Upper lobe of right lung (tissue), 1 donor: ENCODE data around the gene HNRNPC. TPM values are rescaled to one million over a fixed set of nuclear protein-coding genes. Genes with fewer than 3 reads are reported as not detected.

Experiments
- ATAC-seq: fragments of 200-7000 bp; cut with Tn5 transposase; one replicate; pipeline ENCODE4 v1.9.1; 2020; ENCODE audit warnings: mild to moderate bottlenecking, moderate library complexity
- DNase-seq: peaks from one replicate; pipeline ENCODE4 v3.0.0-alpha.2; 2020
- H3K27ac ChIP-seq: fragments of 200-600 bp; one replicate; pipeline ENCODE4 v1.8.0; 2022
- H3K27me3 ChIP-seq: fragments of 200-600 bp; one replicate; pipeline ENCODE4 v1.8.0; 2022; ENCODE audit warnings: mild to moderate bottlenecking
- H3K36me3 ChIP-seq: fragments of 200-600 bp; one replicate; pipeline ENCODE4 v1.8.0; 2022
- H3K4me1 ChIP-seq: fragments of 200-600 bp; one replicate; pipeline ENCODE4 v1.8.0; 2022
- H3K4me3 ChIP-seq: fragments of 200-600 bp; one replicate; pipeline ENCODE4 v1.8.0; 2022; ENCODE audit warnings: mild to moderate bottlenecking
- H3K9me3 ChIP-seq: fragments of 200-600 bp; one replicate; pipeline ENCODE4 v1.8.0; 2022
- intact Hi-C: fragments of 100-400 bp; cut with DNase I; formaldehyde crosslinking; loops from one replicate; pipeline ENCODE4 v1.11.0; 2022
- total RNA-seq: library from RNA; stranded (reverse); fragmentation: NEBNext Ultra II Directional; extraction: Animal tissue kit (Norgen Biotek cat#: 25700); gene quantifications from one replicate; pipeline ENCODE4 v1.2.1, GENCODE V29; 2021
- TF ChIP-seq, protein P1 (sequence below): fragments of 200-600 bp; IDR thresholded peaks from one replicate; pipeline ENCODE4 v1.8.0; 2022; ENCODE audit warnings: antibody characterized with exemption
- donor health status: DM: no; HTN: yes; CAD: no; lungs with severe emphysema.

The HNRNPC gene
- total RNA-seq, 1 donor from 2014 or later, result 368 TPM

DNA sequence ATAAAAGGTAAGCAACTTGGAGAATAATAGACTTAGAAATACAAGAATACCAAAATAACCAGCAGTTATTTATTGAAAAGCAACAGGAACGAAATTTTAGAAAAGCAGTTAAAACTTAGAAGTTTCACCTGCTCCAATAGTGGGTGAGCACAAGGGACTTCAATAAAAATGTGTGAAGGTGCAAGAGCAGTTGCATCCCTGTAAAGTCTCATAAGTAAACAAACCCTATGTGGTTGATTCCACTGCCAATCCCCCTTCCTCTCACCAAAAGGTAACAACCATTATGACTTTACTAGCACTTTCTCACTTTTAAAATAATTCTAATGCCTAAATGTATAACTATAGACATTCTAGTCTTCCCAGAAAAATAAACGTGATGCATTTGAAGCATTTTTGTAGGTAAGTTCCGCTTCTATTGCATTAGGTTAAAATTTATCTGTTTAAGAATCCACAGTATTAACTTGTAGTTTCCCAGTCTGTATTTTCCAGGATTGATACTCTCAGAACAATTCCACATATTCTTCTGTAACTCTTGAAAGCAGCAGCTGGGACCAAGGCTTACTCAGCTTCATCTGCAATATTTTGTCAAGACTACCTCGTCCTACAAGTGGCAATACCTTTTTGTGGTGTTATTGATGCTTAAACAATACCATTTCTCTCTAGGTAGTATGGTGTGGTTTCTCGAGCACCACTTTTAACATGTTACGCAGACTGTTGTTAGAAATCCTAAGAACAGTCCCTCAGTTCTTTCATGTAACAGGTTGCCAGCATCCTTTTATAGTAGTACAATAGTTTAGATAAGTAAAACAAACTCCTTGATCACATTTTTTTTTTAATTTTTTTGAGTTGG lies 32.1 kb downstream of the HNRNPC start:
- DNase-seq, result no peak
- intact Hi-C loops, result no loop called here
- Histone ChIP-seq H3K27me3 (no peaks in the 10 kb centered on the region), H3K4me3 (no peak overlapping the region), H3K27ac (no peak overlapping the region), H3K36me3 (peaks cover 70% of the 10 kb centered on the region), H3K4me1 (peaks cover 80% of the 10 kb centered on the region), H3K9me3 (no peaks in the 10 kb centered on the region)
- TF ChIP-seq, protein P1, sequence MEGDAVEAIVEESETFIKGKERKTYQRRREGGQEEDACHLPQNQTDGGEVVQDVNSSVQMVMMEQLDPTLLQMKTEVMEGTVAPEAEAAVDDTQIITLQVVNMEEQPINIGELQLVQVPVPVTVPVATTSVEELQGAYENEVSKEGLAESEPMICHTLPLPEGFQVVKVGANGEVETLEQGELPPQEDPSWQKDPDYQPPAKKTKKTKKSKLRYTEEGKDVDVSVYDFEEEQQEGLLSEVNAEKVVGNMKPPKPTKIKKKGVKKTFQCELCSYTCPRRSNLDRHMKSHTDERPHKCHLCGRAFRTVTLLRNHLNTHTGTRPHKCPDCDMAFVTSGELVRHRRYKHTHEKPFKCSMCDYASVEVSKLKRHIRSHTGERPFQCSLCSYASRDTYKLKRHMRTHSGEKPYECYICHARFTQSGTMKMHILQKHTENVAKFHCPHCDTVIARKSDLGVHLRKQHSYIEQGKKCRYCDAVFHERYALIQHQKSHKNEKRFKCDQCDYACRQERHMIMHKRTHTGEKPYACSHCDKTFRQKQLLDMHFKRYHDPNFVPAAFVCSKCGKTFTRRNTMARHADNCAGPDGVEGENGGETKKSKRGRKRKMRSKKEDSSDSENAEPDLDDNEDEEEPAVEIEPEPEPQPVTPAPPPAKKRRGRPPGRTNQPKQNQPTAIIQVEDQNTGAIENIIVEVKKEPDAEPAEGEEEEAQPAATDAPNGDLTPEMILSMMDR, result no peak
- peak; percentile 78 for ATAC-seq

DNA sequence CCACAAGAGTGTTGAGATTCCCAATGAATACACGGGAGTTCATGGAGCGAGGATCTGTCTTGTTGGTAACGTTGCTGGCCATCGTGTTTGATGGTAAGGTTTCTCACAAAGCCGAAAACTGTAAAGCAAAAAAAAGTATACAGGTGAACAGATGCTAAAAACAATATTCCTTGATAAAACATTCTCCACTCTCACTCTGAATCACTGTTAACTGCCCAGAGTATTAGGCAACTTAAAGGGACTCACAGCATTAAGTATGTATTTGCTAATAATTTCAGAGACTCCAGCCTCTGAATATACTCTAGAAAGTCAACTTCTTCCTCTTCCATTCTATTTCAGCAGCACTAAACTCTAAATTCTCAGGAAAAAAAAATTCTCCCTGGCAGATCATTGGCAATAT lies 35.1 kb downstream of the HNRNPC start:
- intact Hi-C loops, result no loop called here

DNA sequence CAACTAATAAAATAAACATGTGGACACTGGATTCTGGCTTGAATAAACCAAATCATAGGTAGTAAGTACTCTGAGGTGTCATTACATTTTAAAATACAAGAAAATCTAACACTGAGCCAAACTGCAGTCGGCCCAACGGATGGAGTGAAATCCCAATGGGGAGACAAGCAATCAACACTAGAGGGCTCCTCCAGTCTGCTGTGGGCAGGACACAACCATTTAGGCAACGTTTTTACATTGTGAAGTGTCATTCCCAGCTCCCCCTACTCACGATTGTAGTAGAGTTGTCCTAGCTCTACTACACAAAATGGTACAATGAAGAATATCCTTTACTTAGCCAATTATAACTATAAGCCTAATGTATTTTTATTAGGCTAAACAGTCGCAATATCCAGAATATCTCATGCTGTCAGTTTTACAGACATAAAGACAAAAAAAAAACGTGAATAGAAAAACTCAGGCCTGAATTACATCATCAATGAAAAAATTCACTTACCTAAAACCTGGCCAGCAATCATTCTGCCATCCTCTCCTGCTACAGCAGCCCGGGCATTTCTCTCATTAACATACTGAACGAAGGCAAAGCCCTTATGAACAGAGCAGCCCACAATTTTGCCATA lies 35.7 kb downstream of the HNRNPC start:
- H3K27me3 ChIP-seq, result no peaks in the 10 kb centered on the region
- H3K9me3 ChIP-seq, result no peaks in the 10 kb centered on the region
- DNase-seq, result no peak
- H3K4me1 ChIP-seq, result peaks cover 72% of the 10 kb centered on the region
- TF ChIP-seq, protein P1, result peak; percentile 21
- intact Hi-C loops, result no loop called here
- H3K4me3 ChIP-seq, result no peak overlapping the region
- H3K27ac ChIP-seq, result no peak overlapping the region
- H3K36me3 ChIP-seq, result peaks cover 92% of the 10 kb centered on the region
- peak; percentile 36 for ATAC-seq

More for the DNA sequence above, 35.1 kb downstream of the HNRNPC start:
- DNase-seq (no peak), ATAC-seq (no peak)
- Histone ChIP-seq H3K9me3 (no peaks in the 10 kb centered on the region), H3K36me3 (peaks cover 92% of the 10 kb centered on the region), H3K27ac (no peak overlapping the region), H3K4me1 (peaks cover 72% of the 10 kb centered on the region), H3K4me3 (no peak overlapping the region), H3K27me3 (no peaks in the 10 kb centered on the region)
- TF ChIP-seq, protein P1, result no peak

DNA sequence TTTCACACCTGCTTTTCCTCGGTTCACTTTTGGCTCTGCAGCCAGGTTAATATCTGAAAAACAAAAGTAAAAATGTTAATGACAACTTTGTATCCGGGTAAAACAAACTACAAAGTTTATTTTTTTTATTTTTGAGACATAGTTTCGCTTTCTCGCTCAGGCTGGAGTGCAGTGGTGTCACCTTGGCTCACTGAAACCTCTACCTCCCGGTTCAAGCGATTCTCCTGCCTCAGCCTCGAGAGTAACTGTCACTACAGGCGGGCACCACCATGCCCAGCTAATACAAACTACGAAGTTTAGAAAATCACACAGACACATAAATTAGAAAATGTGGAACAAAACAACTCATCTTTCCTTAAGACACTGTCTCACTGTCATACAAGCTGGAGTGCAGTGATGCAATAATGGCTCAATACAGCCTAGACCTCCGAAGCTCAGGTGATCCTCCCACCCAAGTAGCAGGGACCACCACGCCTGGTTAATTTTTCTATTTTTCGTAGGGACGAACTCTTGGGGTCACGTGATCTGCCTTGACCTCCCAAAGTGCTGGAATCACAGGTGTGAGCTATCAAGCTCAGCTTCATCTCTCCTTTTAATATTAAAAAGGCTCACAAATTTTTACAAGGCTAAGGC lies 38.1 kb downstream of the HNRNPC start:
- Histone ChIP-seq H3K36me3 (peaks cover 93% of the 10 kb centered on the region), H3K27ac (no peak overlapping the region), H3K27me3 (no peaks in the 10 kb centered on the region), H3K4me1 (peaks cover 54% of the 10 kb centered on the region), H3K9me3 (no peaks in the 10 kb centered on the region), H3K4me3 (no peak overlapping the region)
- TF ChIP-seq, protein P1, result no peak
- no peak for DNase-seq
- no peak for ATAC-seq
- intact Hi-C loops, result no loop called here

DNA sequence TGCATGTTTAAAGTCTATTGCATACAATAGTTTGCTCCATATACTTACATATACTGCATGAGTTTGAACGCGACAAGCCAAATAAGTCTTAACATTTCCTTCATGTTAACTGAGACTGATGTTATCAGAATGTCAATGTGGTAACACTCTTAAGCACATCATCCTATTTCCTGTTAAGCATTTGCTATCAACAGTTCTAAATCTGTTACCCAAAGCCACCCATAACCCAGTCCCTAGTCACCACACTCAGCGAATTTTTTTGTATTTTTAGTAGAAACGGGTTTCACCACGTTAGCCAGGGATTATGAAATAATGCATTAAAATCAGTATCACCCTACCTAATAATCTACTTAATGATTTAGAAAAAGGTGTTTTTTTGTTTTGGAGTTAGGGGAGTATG lies 39.4 kb downstream of the HNRNPC start:
- DNase-seq (no peak), ATAC-seq (no peak)
- peaks cover 41% of the 10 kb centered on the region for H3K4me1 ChIP-seq
- no peaks in the 10 kb centered on the region for H3K27me3 ChIP-seq
- H3K36me3 ChIP-seq, result peaks cover 93% of the 10 kb centered on the region
- H3K4me3 ChIP-seq, result no peak overlapping the region
- no peaks in the 10 kb centered on the region for H3K9me3 ChIP-seq
- H3K27ac ChIP-seq, result no peak overlapping the region
- TF ChIP-seq, protein P1, result no peak
- intact Hi-C loops, result no loop called here
